ENCODE data around the gene SEC63. TPM values are rescaled to one million over a fixed set of nuclear protein-coding genes. Genes with fewer than 3 reads are reported as not detected.

Gene SEC63
- total and polyA plus RNA-seq, 2 donors (not counting 1 experiment from before 2014, with no cell fraction given): 34.2 to 82.7 TPM

- no peak for TF ChIP-seq EZH2 (IDR thresholded peaks at IDR 0.05; ENCODE audit: low read length, missing control alignments)
- no peak for TF ChIP-seq CTCF (conservative IDR thresholded peaks at IDR 0.05 in 1 of 2, IDR thresholded peaks at IDR 0.05 in 1 of 2; ENCODE audit: low read depth in 1 of 2, low read length in 2 of 2)
- no peaks in the 10 kb centered on the region for H3K4me1 ChIP-seq (ENCODE audit: control insufficient read depth, extremely low read depth, insufficient read depth, low read length)
- no peak overlapping the region for H3K9ac ChIP-seq (ENCODE audit: insufficient read depth, low read length)
- H2AFZ ChIP-seq (ENCODE audit: low read length): no peak overlapping the region
- no peak overlapping the region for H3K4me2 ChIP-seq (ENCODE audit: extremely low read depth, insufficient read depth, low read length)
- no peak overlapping the region for H3K27ac ChIP-seq (ENCODE audit: insufficient read depth, low read length)
- H3K36me3 ChIP-seq (ENCODE audit: control insufficient read depth, insufficient read depth, low read length): no peaks in the 10 kb centered on the region
- no peak overlapping the region for H3K4me3 ChIP-seq (replicated peaks in 1 of 4; ENCODE audit: control extremely low read depth in 1 of 4, insufficient read depth in 1 of 4, low read depth in 3 of 4, low read length in 4 of 4)
- H3K9me3 ChIP-seq (ENCODE audit: control insufficient read depth, insufficient read depth, low read depth, low read length): no peaks in the 10 kb centered on the region
- H4K20me1 ChIP-seq (ENCODE audit: control insufficient read depth, extremely low read depth, insufficient read depth, low read length): peaks cover 2% of the 10 kb centered on the region
- peak in 1 of 2 donors; percentile 24 for DNase-seq (ENCODE audit: low read depth in 2 of 2)
- no peaks in the 10 kb centered on the region for H3K27me3 ChIP-seq (ENCODE audit: control insufficient read depth, insufficient read depth, low read length)
- no peaks in the 10 kb centered on the region for H3K79me2 ChIP-seq (ENCODE audit: control insufficient read depth, insufficient read depth, low read length)
Observed at GRCh38 chr6:107871016-107871415, 87.0 kb downstream of the SEC63 start.

- H3K27ac ChIP-seq (ENCODE audit: insufficient read depth, low read length): no peak overlapping the region
- no peak overlapping the region for H3K4me3 ChIP-seq (replicated peaks in 1 of 4; ENCODE audit: control extremely low read depth in 1 of 4, insufficient read depth in 1 of 4, low read depth in 3 of 4, low read length in 4 of 4)
- TF ChIP-seq EZH2 (IDR thresholded peaks at IDR 0.05; ENCODE audit: low read length, missing control alignments) (no peak), CTCF (conservative IDR thresholded peaks at IDR 0.05 in 1 of 2, IDR thresholded peaks at IDR 0.05 in 1 of 2; ENCODE audit: low read depth in 1 of 2, low read length in 2 of 2) (no peak)
Observed at GRCh38 chr6:107870381-107870780, 87.6 kb downstream of the SEC63 start.

GRCh38 chr6:107869871-107870270 lies 88.1 kb downstream of the SEC63 start:
- Histone ChIP-seq H3K4me3 (replicated peaks in 1 of 4; ENCODE audit: control extremely low read depth in 1 of 4, insufficient read depth in 1 of 4, low read depth in 3 of 4, low read length in 4 of 4) (no peak overlapping the region), H3K79me2 (ENCODE audit: control insufficient read depth, insufficient read depth, low read length) (no peaks in the 10 kb centered on the region), H3K36me3 (ENCODE audit: control insufficient read depth, insufficient read depth, low read length) (no peaks in the 10 kb centered on the region), H3K27ac (ENCODE audit: insufficient read depth, low read length) (no peak overlapping the region), H3K9me3 (ENCODE audit: control insufficient read depth, insufficient read depth, low read depth, low read length) (no peaks in the 10 kb centered on the region), H3K4me1 (ENCODE audit: control insufficient read depth, extremely low read depth, insufficient read depth, low read length) (no peaks in the 10 kb centered on the region), H4K20me1 (ENCODE audit: control insufficient read depth, extremely low read depth, insufficient read depth, low read length) (peaks cover 2% of the 10 kb centered on the region), H3K27me3 (ENCODE audit: control insufficient read depth, insufficient read depth, low read length) (no peaks in the 10 kb centered on the region), H2AFZ (ENCODE audit: low read length) (no peak overlapping the region), H3K9ac (ENCODE audit: insufficient read depth, low read length) (no peak overlapping the region), H3K4me2 (ENCODE audit: extremely low read depth, insufficient read depth, low read length) (no peak overlapping the region)
- no peak for DNase-seq (ENCODE audit: low read depth in 2 of 2)
- TF ChIP-seq CTCF (conservative IDR thresholded peaks at IDR 0.05 in 1 of 2, IDR thresholded peaks at IDR 0.05 in 1 of 2; ENCODE audit: low read depth in 1 of 2, low read length in 2 of 2): no peak
- no peak for TF ChIP-seq EZH2 (IDR thresholded peaks at IDR 0.05; ENCODE audit: low read length, missing control alignments)

More at GRCh38 chr6:107870381-107870780, 87.6 kb downstream of the SEC63 start:
- H3K36me3 ChIP-seq (ENCODE audit: control insufficient read depth, insufficient read depth, low read length): no peaks in the 10 kb centered on the region
- no peaks in the 10 kb centered on the region for H3K9me3 ChIP-seq (ENCODE audit: control insufficient read depth, insufficient read depth, low read depth, low read length)
- H3K4me2 ChIP-seq (ENCODE audit: extremely low read depth, insufficient read depth, low read length): no peak overlapping the region
- no peak overlapping the region for H3K9ac ChIP-seq (ENCODE audit: insufficient read depth, low read length)
- H3K27me3 ChIP-seq (ENCODE audit: control insufficient read depth, insufficient read depth, low read length): no peaks in the 10 kb centered on the region
- H2AFZ ChIP-seq (ENCODE audit: low read length): no peak overlapping the region
- peaks cover 2% of the 10 kb centered on the region for H4K20me1 ChIP-seq (ENCODE audit: control insufficient read depth, extremely low read depth, insufficient read depth, low read length)
- DNase-seq (ENCODE audit: low read depth in 2 of 2): peak; percentile 27 to 35
- no peaks in the 10 kb centered on the region for H3K4me1 ChIP-seq (ENCODE audit: control insufficient read depth, extremely low read depth, insufficient read depth, low read length)
- no peaks in the 10 kb centered on the region for H3K79me2 ChIP-seq (ENCODE audit: control insufficient read depth, insufficient read depth, low read length)

All from fibroblast of lung (primary cell).